Measurements from ENCODE around the gene PPP1R3A.

Gene PPP1R3A

GRCh38 chr7:113828581-113828980 is 90.2 kb downstream of the PPP1R3A start:
- no peaks in the 10 kb centered on the region for H3K9me3 ChIP-seq (ENCODE audit: control insufficient read depth, insufficient read depth, low read length)
- no peak overlapping the region for H3K9ac ChIP-seq (ENCODE audit: low read depth, low read length)
- H3K36me3 ChIP-seq (ENCODE audit: control insufficient read depth, insufficient read depth, low read length) = no peaks in the 10 kb centered on the region
- no peak overlapping the region for H3K27ac ChIP-seq (ENCODE audit: low read depth, low read length)
- H3K4me1 ChIP-seq (ENCODE audit: control insufficient read depth, insufficient read depth, low read length) = peaks cover 31% of the 10 kb centered on the region
- no peaks in the 10 kb centered on the region for H3K27me3 ChIP-seq (ENCODE audit: control insufficient read depth, insufficient read depth, low read length)
- H3K4me3 ChIP-seq (ENCODE audit: low read depth, low read length) = no peak overlapping the region
